Esophagus muscularis mucosa (tissue), 3 donors: ENCODE measurements around the gene GDF15.

ENCODE experiments used
- CTCF ChIP-seq, 3 experiments: fragments of 200-600 bp in 2 of 3; fragments of 450-650 bp in 1 of 3; sonication (generic) in 2 of 3; IDR thresholded peaks; one replicate each; pipeline ENCODE4 v1.5.1; 2017 to 2019; ENCODE audit warnings: antibody characterized with exemption in 3 of 3, mild to moderate bottlenecking in 2 of 3, moderate library complexity in 1 of 3
- POLR2A ChIP-seq: fragments of 450-650 bp; IDR thresholded peaks from one replicate; pipeline ENCODE4 v1.6.1; 2017; ENCODE audit warnings: antibody characterized with exemption, moderate library complexity, mild to moderate bottlenecking, low read depth

DNA sequence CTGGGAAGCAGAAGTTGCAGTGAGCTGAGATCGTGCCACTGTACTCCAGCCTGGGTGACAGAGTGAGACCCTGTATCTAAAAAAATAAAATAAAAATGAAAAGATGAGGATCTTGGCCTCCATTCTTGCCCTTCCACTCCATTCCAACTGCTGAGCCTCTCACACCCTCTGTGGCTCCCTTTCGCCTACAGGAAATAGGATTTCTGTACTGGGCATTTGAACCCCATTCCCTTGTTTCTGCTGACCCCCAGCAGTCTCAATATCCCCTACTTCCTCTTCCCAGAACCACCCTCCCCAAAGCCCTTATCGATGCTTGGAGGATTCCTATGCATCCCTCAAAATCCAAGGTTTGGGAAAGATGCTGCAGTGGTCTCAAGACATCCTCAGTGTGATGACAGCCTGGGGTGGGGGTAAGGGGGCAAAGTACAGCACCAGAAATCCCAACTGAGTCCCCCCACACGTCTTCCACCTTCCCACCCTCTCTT lies 12.5 kb upstream of the GDF15 start:
- TF ChIP-seq CTCF (IDR thresholded peaks at IDR 0.05): no peak
- TF ChIP-seq POLR2A: no peak
